IPS-15b (cell line): ENCODE results near the gene PPP1R3E.
A peak's percentile ranks its signal among the peaks of the same experiment; 100 is the strongest.
"Not testable (repeated sequence)": the region's sequence is repeated elsewhere in the genome, so short reads cannot be mapped to it uniquely, and the experiment has no call there.

ENCODE experiments used
- H3K27me3 ChIP-seq: one replicate; pipeline ENCODE4 v1.6.1; 2013; ENCODE audit warnings: low read length; ENCODE audit not compliant: control insufficient read depth, insufficient read depth
- H3K36me3 ChIP-seq: one replicate; pipeline ENCODE4 v1.6.1; 2013; ENCODE audit warnings: low read length; ENCODE audit not compliant: control insufficient read depth, insufficient read depth
- H3K4me1 ChIP-seq: one replicate; pipeline ENCODE4 v1.6.1; 2013; ENCODE audit warnings: mild to moderate bottlenecking, low read length; ENCODE audit not compliant: control insufficient read depth, insufficient read depth
- H3K4me3 ChIP-seq: one replicate; pipeline ENCODE4 v1.5.1; 2013; ENCODE audit warnings: low read depth, low read length
- H3K9ac ChIP-seq: one replicate; pipeline ENCODE4 v1.6.1; 2013; ENCODE audit warnings: low read depth, mild to moderate bottlenecking, low read length
- H3K9me3 ChIP-seq: one replicate; pipeline ENCODE4 v1.6.1; 2013; ENCODE audit warnings: mild to moderate bottlenecking, low read length; ENCODE audit not compliant: control insufficient read depth, insufficient read depth

Gene PPP1R3E

DNA sequence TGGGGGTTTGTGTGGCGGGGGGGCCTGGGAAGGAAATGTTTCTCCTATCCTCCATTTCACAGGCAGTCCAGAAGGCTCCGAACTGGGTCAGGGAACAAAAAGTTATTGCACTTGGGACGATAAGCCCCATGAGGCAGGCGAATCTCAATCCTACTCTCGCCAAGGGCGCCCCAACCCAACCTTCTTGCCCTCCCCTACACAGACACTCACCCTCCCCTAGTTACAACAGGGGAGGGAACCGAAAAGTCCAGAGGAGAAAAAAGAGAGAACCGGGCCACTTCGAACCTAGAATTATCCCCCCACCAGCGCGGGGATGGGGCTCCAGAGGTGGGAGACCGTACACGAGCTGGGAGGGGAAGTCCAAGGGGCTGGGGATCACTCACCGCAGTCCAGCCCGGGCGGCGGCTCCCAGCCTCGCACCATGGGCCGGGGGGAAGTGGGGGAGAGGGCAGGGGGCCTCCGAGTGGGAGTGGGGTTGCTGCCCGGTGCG is 17.1 kb downstream of the PPP1R3E start:
- H3K4me3 ChIP-seq, result peak overlapping the region; percentile 87
- peak overlapping the region; percentile 65 for H3K9ac ChIP-seq
- H3K36me3 ChIP-seq, result no peaks in the 10 kb centered on the region
- no peaks in the 10 kb centered on the region for H3K9me3 ChIP-seq
- H3K4me1 ChIP-seq, result no peaks in the 10 kb centered on the region
- peaks cover 70% of the 10 kb centered on the region for H3K27me3 ChIP-seq

DNA sequence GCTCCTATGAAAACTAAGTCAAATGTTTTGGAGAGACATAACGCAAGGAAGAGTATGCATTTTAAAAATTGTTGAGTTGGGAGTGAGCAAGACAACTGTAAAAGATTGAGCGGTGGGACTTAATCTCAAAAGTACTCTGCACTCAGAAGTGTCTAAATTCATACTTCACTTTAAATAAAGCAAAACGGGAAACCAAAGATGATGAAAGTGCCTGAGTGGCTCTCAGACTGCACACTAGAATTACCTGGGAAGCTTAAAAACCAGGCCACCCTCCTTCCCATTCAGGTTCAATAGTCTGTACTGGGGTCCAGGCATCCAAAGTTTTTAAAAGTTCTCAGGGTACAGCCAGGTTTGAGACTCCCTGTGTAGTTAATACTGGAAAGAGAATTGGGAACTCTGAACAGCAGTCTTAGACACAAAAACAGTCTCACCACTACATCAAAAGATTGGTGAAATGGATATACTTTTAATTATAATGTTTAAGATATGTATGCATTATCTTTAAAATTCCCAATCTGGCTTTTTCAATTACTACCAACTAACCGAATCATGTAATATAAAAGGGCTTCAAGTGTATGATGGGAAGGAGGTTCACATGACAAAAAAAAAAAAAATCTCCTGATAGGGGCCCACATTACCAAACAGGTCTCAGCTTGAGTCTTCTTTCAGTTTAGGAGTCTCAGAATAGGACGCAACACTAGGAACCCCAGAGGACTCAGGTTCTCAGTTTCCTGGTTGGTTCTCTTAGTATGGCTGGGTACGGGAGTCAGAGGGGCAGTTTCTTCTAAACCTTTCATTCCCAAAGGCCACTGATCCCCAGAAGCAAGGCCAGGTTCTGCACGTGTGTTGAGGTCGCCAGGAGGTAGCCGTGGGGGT is 17.8 kb downstream of the PPP1R3E start:
- Histone ChIP-seq H3K9me3 (no peaks in the 10 kb centered on the region), H3K4me1 (peaks cover 6% of the 10 kb centered on the region), H3K9ac (peak overlapping the region; percentile 65), H3K36me3 (no peaks in the 10 kb centered on the region), H3K4me3 (peak overlapping the region; percentile 87), H3K27me3 (peaks cover 66% of the 10 kb centered on the region)

DNA sequence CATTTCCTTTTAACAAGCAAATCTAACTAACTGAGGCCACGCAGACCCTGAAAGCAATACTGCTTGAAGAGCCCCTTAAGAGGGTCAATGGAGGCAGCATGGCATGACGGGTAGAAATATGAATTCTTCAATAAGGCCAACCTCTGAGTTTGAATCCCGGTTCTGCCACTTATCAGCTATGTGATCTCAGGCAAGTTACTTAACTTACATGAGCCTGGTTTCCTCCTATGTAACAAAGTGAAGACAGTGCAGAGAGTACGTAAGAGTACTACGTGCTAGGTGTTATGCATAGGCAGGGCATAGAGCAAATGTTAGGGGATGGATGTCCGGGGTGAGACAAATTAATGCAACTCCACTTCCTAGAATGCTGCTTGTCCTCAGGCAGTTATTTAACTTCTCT is 21.4 kb downstream of the PPP1R3E start:
- Histone ChIP-seq H3K36me3 (no peaks in the 10 kb centered on the region), H3K4me3 (no peak overlapping the region), H3K27me3 (peaks cover 70% of the 10 kb centered on the region), H3K9me3 (no peaks in the 10 kb centered on the region), H3K4me1 (peaks cover 9% of the 10 kb centered on the region), H3K9ac (no peak overlapping the region)

DNA sequence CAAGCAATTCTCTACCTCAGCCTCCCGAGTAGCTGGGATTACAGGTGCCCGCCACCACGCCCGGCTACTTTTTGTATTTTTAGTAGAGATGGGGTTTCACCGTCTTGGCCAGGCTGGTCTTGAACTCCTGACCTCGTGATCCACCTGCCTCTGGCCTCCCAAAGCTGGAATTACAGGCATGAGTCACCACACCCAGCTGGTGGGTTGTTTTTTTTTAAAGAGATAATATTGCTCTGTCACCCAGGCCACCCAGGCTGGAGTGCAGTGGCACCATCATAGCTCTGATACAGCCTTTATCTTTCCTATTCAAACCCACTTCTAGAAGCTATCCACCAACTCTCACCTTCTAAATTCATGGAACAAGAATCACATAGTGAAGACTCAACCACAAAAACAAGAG is 24.7 kb downstream of the PPP1R3E start:
- H3K27me3 ChIP-seq, result peaks cover 79% of the 10 kb centered on the region
- not testable (repeated sequence) for H3K4me3 ChIP-seq, H3K4me1 ChIP-seq, H3K9ac ChIP-seq, H3K36me3 ChIP-seq, H3K9me3 ChIP-seq

DNA sequence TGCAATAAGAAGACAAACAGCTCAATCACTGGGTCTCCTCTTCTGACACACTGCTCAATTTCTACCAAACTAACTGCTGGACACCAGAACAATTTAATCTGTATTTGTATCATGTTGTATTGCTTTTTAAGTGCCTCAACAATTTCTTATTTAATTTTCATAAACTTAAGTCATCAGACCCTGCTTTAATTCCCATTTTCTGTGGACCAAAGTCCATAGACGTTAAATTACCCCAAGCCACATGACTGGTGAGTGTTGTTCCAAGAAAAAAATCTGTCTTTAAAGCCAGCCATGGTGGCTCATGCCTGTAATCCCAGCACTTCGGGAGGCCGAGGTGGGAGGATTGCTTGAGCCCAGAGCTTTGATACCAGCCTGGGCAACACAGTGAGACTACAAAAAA is 25.5 kb downstream of the PPP1R3E start:
- H3K4me1 ChIP-seq, result peaks cover 9% of the 10 kb centered on the region
- H3K36me3 ChIP-seq, result no peaks in the 10 kb centered on the region
- no peaks in the 10 kb centered on the region for H3K9me3 ChIP-seq
- H3K27me3 ChIP-seq, result peaks cover 78% of the 10 kb centered on the region
- no peak overlapping the region for H3K9ac ChIP-seq
- H3K4me3 ChIP-seq, result no peak overlapping the region

DNA sequence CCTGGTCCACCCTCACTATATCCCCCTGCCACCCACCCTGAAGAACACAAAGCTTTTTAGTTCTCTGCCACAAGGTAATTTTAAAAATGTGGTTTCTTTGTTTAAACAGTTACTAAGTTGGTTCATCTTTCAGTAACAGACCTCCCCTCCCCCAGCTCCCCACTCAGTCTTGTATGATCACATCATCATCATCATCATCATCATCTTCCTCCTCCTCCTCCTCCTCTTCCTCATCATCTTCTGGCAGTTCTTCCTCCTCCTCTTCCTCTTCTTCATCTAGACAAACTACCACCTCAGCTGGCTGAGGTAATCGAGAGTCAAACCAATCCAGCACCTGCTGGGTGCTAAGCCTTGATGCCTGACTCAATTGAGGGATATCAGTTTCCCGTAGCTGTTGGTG is 27.2 kb downstream of the PPP1R3E start:
- no peaks in the 10 kb centered on the region for H3K36me3 ChIP-seq
- peaks cover 8% of the 10 kb centered on the region for H3K4me1 ChIP-seq
- H3K27me3 ChIP-seq, result peaks cover 79% of the 10 kb centered on the region
- H3K4me3 ChIP-seq, result no peak overlapping the region
- no peak overlapping the region for H3K9ac ChIP-seq
- no peaks in the 10 kb centered on the region for H3K9me3 ChIP-seq

DNA sequence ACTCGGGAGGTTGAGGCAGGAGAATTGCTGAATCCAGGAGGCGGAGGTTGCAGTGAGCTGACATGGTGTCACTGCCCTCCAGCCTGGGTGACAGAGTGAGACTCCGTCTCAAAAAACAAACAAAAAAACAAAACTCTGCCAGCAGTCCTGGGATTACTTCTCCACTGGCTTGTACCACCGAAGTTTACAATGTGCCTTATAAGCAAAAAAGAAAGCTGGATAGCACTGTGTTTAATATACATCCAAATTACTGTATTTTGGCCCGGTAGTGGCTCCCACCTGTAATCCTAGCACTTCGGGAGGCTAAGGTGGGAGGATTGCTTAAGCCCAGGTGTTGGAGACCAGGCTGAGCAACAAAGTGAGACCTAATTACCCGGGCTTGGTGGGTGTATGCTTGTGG is 33.5 kb downstream of the PPP1R3E start:
- no peak overlapping the region for H3K4me3 ChIP-seq
- no peaks in the 10 kb centered on the region for H3K4me1 ChIP-seq
- H3K9ac ChIP-seq, result no peak overlapping the region
- H3K9me3 ChIP-seq, result no peaks in the 10 kb centered on the region
- peaks cover 66% of the 10 kb centered on the region for H3K27me3 ChIP-seq
- H3K36me3 ChIP-seq, result no peaks in the 10 kb centered on the region

DNA sequence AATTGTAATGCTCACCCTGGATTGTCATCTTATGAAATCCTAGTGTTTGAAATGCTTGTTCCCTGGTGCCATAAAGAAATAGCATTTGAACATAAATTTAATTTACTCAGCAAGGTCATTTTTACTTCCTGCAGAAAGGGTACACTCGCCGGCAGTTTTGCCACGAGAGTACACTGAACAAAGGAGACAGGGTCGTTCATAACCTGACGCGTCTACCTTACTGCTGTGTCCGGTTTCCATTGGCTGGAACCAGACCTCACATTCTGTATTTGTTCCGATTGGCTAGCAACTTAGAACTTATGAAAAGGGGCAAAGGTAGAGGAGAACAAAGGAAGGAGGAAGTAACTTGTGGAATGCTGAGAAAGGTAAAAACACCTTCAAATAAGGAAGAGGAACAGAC is 41.8 kb downstream of the PPP1R3E start:
- H3K36me3 ChIP-seq, H3K9ac ChIP-seq, H3K9me3 ChIP-seq, H3K4me1 ChIP-seq, H3K27me3 ChIP-seq, H3K4me3 ChIP-seq: not testable (repeated sequence)

DNA sequence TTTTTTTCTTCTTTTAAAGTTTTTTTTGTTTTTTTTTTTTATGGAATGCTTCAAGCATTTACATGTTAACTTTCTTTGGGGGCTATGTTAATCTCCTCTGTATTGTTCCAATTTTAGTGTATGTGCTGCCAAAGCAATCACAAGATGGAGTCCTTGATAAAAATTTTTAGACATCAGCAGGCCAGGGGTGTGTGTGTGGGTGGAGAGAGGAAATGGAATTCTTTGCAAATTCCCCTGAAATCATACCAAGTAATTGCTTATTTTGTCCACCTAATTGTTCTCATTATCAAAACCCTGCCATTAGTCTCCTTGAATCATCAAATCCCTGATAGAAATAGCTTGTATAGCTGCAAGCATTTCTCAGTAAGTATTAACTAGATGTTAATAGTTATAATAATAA is 43.2 kb downstream of the PPP1R3E start:
- H3K36me3 ChIP-seq, result no peaks in the 10 kb centered on the region
- no peaks in the 10 kb centered on the region for H3K4me1 ChIP-seq

DNA sequence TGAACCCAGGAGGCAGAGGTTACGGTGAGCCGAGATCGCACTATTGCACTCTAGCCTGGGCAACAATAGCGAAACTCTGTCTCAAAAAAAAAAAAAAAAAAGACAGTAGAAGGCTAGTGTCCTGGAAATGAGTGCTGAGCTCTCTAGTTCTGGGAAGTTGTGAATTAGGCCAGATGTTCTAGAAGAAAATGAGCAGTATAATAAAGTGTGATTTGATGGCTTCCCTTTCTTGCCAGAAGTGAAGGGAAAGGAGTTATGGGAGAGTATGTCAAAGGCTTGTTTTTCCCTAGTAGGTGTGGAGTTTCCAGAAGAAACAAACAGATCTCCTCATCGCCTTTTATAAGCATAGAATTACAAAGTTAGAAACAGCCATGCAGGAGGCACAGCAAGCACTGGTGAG is 44.4 kb downstream of the PPP1R3E start:
- H3K27me3 ChIP-seq, result no peaks in the 10 kb centered on the region
- H3K4me1 ChIP-seq, result peaks cover 1% of the 10 kb centered on the region
- no peaks in the 10 kb centered on the region for H3K9me3 ChIP-seq
- H3K4me3 ChIP-seq, result no peak overlapping the region
- H3K9ac ChIP-seq, result no peak overlapping the region
- no peaks in the 10 kb centered on the region for H3K36me3 ChIP-seq

More for the DNA sequence above, 43.2 kb downstream of the PPP1R3E start:
- no peaks in the 10 kb centered on the region for H3K9me3 ChIP-seq
- H3K27me3 ChIP-seq, result no peaks in the 10 kb centered on the region
- H3K9ac ChIP-seq, result no peak overlapping the region
- no peak overlapping the region for H3K4me3 ChIP-seq

DNA sequence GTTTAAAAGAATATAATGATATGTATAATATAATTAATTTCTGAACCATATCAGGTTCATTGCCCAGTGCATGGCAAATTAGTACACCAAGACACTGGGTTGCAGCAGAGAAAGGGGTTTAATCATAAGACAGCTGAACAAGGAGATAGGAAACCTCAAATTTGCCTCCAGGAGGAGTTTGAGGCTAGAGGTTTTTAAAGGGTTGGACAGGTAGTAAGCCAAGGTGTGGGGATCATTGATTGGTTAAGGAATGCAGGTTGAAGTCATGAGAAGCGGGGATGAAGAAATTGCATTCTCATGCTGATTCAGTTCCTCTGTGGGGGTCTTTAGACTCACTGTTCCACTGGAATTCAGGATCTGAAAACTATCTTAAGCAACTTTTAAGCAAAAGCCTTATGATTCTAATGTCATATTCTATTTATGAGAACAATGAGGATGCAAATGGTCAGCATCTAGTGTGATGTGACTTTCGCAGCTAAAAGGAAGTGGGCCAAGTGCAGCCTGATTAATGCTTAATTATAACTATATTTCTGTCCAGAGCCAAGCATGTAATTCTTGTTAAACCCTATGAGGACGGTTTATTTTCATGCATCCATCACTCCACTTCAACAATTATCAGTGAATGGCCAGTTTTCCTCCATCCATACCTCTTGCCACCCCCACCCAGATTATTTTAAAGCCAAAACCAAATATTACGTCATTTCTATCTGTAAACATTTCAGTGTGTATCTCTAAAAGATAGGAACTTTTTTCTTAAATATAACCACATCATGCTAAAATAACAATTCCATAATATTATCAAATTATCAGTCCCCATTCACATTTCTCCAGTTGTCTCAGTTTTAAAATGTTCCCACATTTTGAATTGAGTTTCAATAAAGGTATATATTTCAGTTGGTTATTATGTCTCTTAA is 50.0 kb downstream of the PPP1R3E start:
- H3K9ac ChIP-seq, result no peak overlapping the region
- no peaks in the 10 kb centered on the region for H3K9me3 ChIP-seq
- peaks cover 22% of the 10 kb centered on the region for H3K4me1 ChIP-seq
- no peaks in the 10 kb centered on the region for H3K36me3 ChIP-seq
- H3K4me3 ChIP-seq, result no peak overlapping the region
- no peaks in the 10 kb centered on the region for H3K27me3 ChIP-seq
